Neural crest cell (in vitro differentiated cells): ENCODE results near the gene SERGEF. TPM values are rescaled to one million over a fixed set of nuclear protein-coding genes. Genes with fewer than 3 reads are reported as not detected.

Experiments used
- DNase-seq: peaks from one replicate; pipeline ENCODE4 v3.0.0; 2021; ENCODE audit warnings: low read depth, mixed read lengths, low spot score
- H3K27ac Mint-ChIP-seq: one replicate; pipeline ENCODE4 v1.8.0; 2021; ENCODE audit warnings: mild to moderate bottlenecking, mixed read lengths; ENCODE audit not compliant: unreplicated experiment
- H3K27me3 Mint-ChIP-seq: 2 replicates; pipeline ENCODE4 v1.8.0; 2021; ENCODE audit warnings: low read depth, mild to moderate bottlenecking, mixed read lengths
- H3K36me3 Mint-ChIP-seq: 2 replicates; pipeline ENCODE4 v1.8.0; 2021; ENCODE audit warnings: low read depth, mild to moderate bottlenecking, mixed read lengths
- H3K4me1 Mint-ChIP-seq: 2 replicates; pipeline ENCODE4 v1.8.0; 2021; ENCODE audit warnings: mixed read lengths
- H3K4me3 Mint-ChIP-seq: one replicate; pipeline ENCODE4 v1.8.0; 2021; ENCODE audit warnings: mild to moderate bottlenecking, mixed read lengths
- H3K9me3 Mint-ChIP-seq: 2 replicates; pipeline ENCODE4 v1.8.0; 2021; ENCODE audit warnings: mixed read lengths
- CTCF ChIP-seq: fragments of 200-600 bp; sonication (generic); conservative IDR thresholded peaks from 2 replicates; pipeline ENCODE4 v1.5.0; 2021; ENCODE audit warnings: antibody characterized with exemption, mild to moderate bottlenecking
- total RNA-seq: library from RNA; stranded (reverse); gene quantifications from 2 replicates; pipeline ENCODE4 v1.2.1, GENCODE V29; 2021

SERGEF gene
- total RNA-seq, 1 donor from 2014 or later = 29.6 TPM

GRCh38 chr11:17992916-17993315, 19.9 kb downstream of the SERGEF start:
- DNase-seq = no peak
- peaks cover 3% of the 10 kb centered on the region for H3K36me3 Mint-ChIP-seq
- H3K9me3 Mint-ChIP-seq = no peaks in the 10 kb centered on the region
- no peak overlapping the region for H3K4me3 Mint-ChIP-seq
- no peaks in the 10 kb centered on the region for H3K4me1 Mint-ChIP-seq
- no peaks in the 10 kb centered on the region for H3K27me3 Mint-ChIP-seq
- no peak overlapping the region for H3K27ac Mint-ChIP-seq
- TF ChIP-seq CTCF = no peak

GRCh38 chr11:17991783-17992433, 20.9 kb downstream of the SERGEF start:
- no peak overlapping the region for H3K27ac Mint-ChIP-seq
- peak; percentile 89 for TF ChIP-seq CTCF
- H3K9me3 Mint-ChIP-seq = no peaks in the 10 kb centered on the region
- no peaks in the 10 kb centered on the region for H3K27me3 Mint-ChIP-seq
- DNase-seq = peak; percentile 35
- no peak overlapping the region for H3K4me3 Mint-ChIP-seq
- H3K36me3 Mint-ChIP-seq = peaks cover 3% of the 10 kb centered on the region
- H3K4me1 Mint-ChIP-seq = no peaks in the 10 kb centered on the region

GRCh38 chr11:17989306-17989705, 23.5 kb downstream of the SERGEF start:
- H3K4me3 Mint-ChIP-seq = no peak overlapping the region
- no peaks in the 10 kb centered on the region for H3K27me3 Mint-ChIP-seq
- H3K4me1 Mint-ChIP-seq = no peaks in the 10 kb centered on the region
- no peak for DNase-seq
- no peak for TF ChIP-seq CTCF
- H3K27ac Mint-ChIP-seq = no peak overlapping the region
- peaks cover 2% of the 10 kb centered on the region for H3K36me3 Mint-ChIP-seq
- no peaks in the 10 kb centered on the region for H3K9me3 Mint-ChIP-seq

- Mint-ChIP-seq H3K4me3 (no peak overlapping the region), H3K4me1 (no peaks in the 10 kb centered on the region), H3K9me3 (no peaks in the 10 kb centered on the region), H3K27ac (no peak overlapping the region), H3K36me3 (peaks cover 9% of the 10 kb centered on the region), H3K27me3 (no peaks in the 10 kb centered on the region)
- DNase-seq = no peak
- no peak for TF ChIP-seq CTCF
These were observed 24.4 kb downstream of the SERGEF start for GRCh38 chr11:17988465-17988864.

GRCh38 chr11:17987826-17988225, 25.0 kb downstream of the SERGEF start:
- H3K27ac Mint-ChIP-seq = no peak overlapping the region
- H3K4me3 Mint-ChIP-seq = no peak overlapping the region
- TF ChIP-seq CTCF = no peak

More at GRCh38 chr11:17987826-17988225, 25.0 kb downstream of the SERGEF start:
- H3K9me3 Mint-ChIP-seq = no peaks in the 10 kb centered on the region
- no peaks in the 10 kb centered on the region for H3K4me1 Mint-ChIP-seq
- H3K27me3 Mint-ChIP-seq = no peaks in the 10 kb centered on the region
- peaks cover 9% of the 10 kb centered on the region for H3K36me3 Mint-ChIP-seq
- no peak for DNase-seq
